Stimulated activated CD8-positive, alpha-beta memory T cell treated with anti-CD3 and anti-CD28 coated beads, Interleukin-15, amount 100 ng/mL, for 4 hours (primary cell): ENCODE data around the gene CNPY2.
A peak's percentile ranks its signal among the peaks of the same experiment; 100 is the strongest.
"Not testable (repeated sequence)": the region's sequence is repeated elsewhere in the genome, so short reads cannot be mapped to it uniquely, and the experiment has no call there.

ENCODE experiments used
- DNase-seq, 2 donors: peaks; one replicate each; pipeline ENCODE4 v3.0.0-alpha.2; 2020; ENCODE audit warnings: low read depth in 2 of 2

Gene CNPY2

GRCh38 chr12:56298828-56299227, 17.0 kb downstream of the CNPY2 start:
- no peak for DNase-seq

- DNase-seq, result no peak
Measured at GRCh38 chr12:56297400-56297799, 18.4 kb downstream of the CNPY2 start.

- no peak for DNase-seq
Measured at GRCh38 chr12:56296295-56296694, 19.5 kb downstream of the CNPY2 start.

GRCh38 chr12:56293795-56294194, 22.0 kb downstream of the CNPY2 start:
- DNase-seq, result no peak

DNA sequence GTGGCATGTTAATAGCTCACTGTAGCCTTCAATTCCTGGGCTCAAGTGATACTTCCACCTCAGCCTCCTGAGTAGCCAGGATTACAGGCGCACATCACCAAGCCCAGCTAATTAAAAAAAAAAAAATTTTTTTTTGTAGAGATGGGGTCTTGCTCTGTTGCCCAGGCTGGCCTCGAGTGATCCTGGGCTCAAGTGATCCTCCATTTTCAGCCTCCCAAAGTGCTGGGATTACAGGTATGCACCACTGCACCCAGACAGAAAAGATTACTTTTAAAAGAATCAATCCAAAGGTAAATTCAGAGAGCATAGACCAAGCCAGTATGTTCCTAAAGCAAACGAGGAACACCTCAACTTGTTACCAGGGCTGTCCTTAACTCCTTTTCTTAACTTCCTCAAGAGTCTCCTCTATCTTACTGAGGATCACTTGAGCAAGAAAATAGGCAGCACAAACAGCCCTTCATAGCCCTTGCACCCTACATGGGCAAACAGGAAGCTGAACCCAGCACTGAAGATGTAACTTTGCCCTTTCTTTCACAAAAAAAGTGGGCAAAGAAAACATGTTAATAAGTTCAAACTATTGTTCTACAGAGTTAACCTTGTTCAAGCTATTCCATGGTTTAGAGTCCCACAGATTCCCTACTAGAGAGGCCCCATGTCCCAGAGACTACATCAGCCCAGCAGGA, 26.9 kb downstream of the CNPY2 start:
- no peak for DNase-seq

DNA sequence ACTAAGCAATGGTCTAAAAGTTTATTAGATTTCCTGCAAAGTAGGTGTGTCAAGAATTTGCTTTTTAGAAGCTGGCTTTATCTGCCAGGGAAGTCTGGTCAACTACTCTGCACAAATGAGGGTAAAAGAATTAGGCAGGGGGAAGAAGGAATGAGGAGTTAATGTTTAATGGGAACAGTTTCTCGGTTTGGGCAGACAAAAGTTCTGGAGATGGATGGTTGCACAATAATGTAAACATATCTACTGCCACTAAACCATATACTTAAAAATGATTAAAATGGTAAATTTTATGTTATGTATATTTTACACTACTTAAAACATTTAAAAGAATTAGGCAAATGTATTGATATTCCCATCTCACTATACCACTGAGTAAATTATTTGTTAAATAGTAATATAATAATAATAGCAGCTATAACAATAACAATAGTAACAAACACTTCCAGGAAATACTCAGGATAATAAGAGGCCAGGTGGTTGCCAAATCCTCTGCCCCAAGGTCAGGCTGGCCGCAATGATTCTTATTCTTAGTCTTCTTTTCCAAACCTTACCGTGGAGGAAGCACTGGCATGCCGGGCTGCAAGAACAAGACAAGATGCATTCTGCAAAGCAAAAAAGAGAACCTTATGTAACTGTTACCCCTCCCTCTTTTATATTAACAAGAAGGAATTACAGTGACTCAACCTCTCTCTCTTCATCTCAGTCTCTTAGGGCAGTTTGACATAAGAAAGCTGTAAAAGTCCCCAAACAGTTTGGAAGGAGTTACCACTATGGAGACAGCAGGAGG, 29.6 kb downstream of the CNPY2 start:
- no peak for DNase-seq

DNA sequence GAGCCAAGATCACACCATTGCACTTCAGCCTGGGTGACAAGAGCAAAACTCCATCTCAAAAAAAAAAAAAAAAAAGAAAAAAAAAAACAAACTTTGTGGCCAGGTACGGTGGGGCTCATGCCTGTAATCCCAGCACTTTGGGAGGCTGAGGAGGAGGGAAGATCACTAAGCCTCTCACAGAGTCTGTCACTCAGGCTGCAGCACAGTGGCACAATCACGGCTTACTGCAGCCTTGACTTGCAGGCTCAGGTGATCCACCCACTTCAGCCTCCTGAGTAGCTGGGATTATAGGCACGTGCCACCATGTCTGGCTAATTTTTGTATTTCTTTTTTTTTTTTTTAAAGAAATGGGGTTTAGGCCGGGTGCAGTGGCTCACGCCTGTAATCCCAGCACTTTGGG, 31.5 kb downstream of the CNPY2 start:
- not testable (repeated sequence) for DNase-seq

DNA sequence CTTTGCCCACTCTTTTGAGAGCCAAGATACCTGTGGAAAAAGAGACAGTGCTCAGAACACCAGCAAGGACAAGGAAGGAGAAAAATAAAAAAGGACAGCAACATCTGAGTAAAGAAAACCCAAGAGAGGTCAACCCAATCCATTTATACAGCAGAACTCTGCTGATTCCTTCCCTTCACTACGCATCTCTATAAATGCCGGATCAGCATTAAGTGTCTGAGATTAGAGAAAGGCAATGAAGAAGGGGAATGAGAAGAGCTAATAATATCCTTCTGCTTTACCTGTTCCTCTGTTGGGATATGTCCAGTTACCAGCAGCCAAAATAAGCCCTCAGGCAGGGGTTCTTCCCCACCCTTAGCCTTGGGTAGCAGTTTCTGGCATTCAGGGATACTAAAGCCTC, 33.2 kb downstream of the CNPY2 start:
- no peak for DNase-seq

GRCh38 chr12:56282030-56282429, 33.8 kb downstream of the CNPY2 start:
- no peak for DNase-seq

DNA sequence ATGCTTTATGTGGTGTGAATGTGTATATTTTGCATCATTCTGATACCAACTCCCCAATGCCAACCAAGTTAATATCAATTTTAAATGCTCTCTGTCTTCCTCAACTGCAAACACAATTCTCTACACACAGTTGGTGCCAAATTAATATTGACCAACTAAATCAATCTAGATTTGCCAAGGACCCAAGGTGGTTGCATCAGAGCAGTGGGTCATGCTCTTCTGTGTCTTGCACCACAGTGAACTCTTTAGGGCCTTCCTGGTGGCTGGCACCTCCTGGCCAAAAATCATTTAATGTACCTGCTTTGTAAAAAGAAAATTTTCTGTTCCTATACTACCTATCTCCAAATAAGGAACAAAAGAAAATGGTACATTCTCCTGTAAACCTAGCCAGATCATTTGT, 34.9 kb downstream of the CNPY2 start:
- no peak for DNase-seq

DNA sequence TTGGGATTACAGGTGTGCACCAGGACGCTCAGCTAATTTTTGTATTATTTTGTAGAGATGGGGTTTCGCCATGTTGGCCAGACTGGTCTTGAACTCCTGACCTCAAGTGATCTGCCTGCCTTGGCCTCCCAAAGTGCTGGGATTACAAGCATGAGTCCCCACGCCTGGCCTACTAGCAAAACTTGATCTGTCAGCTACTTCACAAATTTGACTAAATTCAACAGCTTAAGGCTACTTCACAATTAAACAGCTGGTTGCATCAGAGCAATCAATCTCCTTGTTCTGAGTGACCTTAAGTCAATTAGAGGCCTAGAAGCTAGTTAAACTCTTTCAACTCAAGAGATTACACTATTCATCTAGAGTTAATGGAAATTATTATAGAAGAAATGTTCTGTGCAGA, 36.9 kb downstream of the CNPY2 start:
- no peak for DNase-seq

- no peak for DNase-seq
Measured at GRCh38 chr12:56274299-56274698, 41.5 kb downstream of the CNPY2 start.

DNA sequence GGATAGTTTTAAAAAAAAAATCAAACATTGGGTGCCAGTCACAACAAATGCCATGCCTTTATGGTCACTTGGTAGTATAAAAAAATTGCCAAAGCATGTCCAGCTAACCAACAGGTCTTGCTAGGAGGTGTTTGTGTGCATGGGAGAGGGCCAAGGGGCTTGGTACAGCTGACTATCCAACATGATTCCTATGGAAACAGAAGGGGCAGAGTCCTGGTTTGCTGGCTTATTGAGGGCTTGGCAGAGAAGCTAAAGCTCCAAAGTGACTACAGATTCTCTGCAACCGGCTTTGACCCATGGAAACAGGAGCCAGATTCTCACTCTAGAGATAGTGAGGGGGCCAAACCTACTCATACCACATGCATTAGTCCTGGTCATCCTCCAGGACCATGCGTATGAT, 43.3 kb downstream of the CNPY2 start:
- not testable (repeated sequence) for DNase-seq

DNA sequence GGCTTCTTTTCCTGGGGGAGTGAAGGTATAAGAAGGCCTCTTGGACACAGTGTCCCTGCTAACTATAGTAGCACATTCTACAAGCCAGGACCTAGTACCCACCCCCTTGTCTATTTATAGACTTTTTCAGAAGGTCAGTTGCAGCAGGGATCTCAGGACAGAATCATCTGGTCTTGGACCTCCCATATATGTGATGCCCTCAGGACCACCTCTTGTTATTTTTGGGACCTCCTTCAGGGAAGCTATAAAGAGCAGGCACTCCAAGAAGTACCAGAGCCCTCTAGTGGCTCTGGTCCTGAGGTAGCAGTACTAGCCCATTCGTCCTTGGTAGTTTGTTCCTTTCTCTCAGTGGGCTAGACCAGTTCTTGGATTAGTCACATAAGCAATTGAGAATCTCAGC, 44.8 kb downstream of the CNPY2 start:
- no peak for DNase-seq

- no peak for DNase-seq
Measured at GRCh38 chr12:56267443-56268071, 48.2 kb downstream of the CNPY2 start.

DNA sequence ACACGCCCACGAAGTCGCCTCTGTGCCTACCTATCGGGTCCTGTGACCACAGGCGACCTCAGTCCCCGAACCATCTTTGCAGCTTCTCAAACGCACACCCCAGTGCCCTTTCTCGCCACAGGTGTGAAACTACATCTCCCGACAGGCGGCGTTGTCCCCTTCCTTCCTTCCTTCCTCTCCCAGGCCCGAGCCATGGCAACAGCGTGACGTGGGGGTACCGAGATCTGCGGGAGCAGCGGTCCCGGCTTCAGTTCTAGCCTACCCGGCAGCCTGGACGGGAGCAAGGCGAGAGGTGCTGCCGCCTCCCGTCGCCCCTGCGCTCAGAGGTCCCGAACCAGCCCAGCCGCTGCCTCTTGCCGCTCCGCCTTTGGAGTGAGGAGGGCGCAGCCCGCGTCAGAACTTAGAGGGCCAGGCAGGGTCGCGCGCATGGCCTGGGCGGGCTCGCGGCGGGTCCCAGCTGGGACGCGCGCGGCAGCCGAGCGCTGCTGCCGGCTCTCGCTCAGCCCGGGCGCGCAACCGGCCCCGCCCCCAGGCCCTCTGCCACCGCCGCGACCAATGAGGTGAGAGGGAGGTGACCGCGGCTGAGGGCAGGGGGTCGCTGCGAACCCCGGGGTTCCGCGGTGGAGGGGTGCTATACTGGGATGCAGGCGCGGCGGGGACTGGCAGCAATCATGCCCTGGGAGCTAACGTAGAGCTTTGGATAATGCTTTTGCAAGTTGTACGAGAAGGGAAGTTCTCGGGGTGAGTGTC, 48.9 kb downstream of the CNPY2 start, which contains the start of gene COQ10A:
Gene COQ10A (plus strand): TSS at position 250 of the 750 bp plus-strand sequence. CDS start 177 bp downstream, at position 427.
- DNase-seq, result peak; percentile 73 to 80

- DNase-seq, result not testable (repeated sequence)
Measured at GRCh38 chr12:56266068-56266692, 49.6 kb downstream of the CNPY2 start.

DNA sequence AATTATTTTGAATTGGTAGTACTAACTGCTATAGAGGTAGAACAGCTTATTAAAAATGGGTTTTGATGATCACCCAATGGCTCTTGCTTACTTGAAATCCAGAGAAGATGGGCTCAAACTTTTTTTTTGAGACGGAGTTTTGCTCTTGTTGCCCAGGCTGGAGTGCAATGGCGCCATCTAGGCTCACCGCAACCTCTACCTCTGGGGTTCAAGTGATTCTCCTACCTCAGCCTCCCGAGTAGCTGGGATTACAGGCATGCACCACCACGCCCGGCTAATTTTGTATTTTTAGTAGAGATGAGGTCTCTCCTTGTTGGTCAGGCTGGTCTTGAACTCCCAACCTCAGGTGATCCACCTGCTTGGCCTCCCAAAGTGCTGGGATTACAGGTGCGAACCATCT, 52.8 kb downstream of the CNPY2 start:
- DNase-seq, result not testable (repeated sequence)

DNA sequence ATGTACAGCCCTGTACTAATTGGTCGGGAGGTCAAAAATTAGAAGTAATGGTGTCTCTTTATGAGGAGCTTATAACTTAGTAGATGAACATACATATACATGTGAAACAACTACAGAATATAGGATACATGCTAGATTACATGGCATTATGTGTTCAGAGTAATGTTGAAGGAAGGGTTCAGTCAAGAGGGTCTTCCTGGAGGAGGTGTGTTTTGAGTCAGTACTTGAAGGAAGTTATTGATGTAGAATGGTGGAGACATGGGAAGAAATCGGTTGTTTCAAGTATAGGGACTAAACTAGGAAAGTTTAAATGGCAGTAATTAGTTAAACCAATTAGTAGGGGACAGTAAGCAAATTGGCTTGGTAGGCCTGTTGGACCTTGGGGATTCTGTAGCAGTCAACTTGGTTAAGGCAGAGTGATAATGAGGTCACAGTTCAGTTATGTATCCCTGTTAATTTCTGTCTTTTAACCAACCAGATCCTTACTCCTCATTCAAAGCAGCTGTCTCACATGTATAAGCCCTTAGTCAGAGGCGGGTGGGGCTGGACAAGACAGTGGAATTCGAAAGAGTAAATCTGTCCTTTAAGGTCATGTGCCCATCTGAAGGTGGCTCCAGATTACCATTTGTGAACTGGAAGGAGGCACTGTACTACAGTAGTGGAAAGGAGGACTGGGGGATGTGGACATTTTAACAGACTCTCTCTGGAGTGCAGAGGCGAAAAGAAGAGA, 54.1 kb downstream of the CNPY2 start:
- no peak for DNase-seq

DNA sequence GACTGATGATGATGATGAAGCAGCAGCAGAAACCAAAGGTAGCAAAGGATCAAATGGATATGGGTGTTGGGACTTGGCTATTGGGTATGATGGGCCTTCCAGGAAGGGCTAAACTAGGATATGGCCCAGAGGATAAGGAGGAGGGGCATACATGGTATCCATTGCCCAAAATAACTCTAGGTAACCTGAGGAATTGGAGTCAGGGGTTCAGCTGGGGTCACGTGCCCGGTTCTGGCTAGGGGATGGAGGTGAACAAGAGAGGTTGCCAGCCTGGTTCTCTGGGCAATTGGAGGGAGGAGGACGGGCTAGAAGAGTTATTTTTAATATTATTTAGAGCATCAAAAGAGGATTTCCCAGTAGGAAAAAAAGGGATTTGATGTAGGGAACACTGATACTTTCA, 54.9 kb downstream of the CNPY2 start:
- DNase-seq, result no peak

DNA sequence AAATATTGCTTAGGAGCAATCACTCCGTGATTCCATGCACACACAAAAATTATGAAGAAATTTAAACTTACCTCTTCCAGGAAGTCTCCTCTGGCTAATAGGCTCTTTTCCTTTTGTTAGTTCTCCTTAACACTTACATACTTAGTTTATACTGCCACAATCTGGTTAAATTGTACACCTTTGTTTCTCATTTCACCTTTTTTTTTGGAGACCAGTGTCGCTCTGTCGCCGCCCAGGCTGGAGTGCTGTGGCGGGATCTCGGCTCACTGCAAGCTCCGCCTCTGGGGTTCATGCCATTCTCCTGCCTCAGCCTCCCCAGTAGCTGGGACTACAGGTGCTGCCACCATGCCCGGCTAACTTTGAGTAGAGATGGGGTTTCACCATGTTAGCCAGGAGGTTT, 55.4 kb downstream of the CNPY2 start:
- no peak for DNase-seq
